Esophagus muscularis mucosa (tissue), 3 donors: ENCODE data around the gene PLA2G12A.

Experiments used
- POLR2AphosphoS5 ChIP-seq, 2 donors: sonication (generic); formaldehyde crosslinking; IDR thresholded peaks; one replicate each; pipeline ENCODE4 v1.6.1; 2017; ENCODE audit warnings: antibody characterized with exemption in 2 of 2
- TF ChIP-seq, protein P1 (sequence below), 3 experiments: fragments of 200-600 bp in 2 of 3; fragments of 450-650 bp in 1 of 3; sonication (generic) in 2 of 3; IDR thresholded peaks; one replicate each; pipeline ENCODE4 v1.5.1; 2017 to 2019; ENCODE audit warnings: antibody characterized with exemption in 3 of 3, mild to moderate bottlenecking in 2 of 3, moderate library complexity in 1 of 3

DNA sequence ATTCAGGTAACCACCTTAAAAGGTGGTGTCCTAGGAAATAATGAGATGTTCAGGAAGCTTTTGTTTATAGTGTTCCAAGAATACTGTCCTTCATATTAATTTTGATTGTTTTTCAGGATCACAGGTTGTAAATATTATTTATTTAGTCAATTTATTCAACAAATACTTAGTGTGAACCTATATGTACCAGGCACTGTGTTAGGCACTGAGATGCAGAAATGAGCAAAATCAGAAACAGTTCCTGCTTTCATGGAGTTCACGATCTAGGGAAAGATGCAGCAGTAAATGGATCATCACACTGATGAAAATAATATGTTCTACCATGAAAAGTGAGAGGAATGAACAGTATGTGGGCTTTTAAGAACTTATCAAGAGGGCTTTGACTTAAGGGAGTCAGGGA, 18.2 kb upstream of the PLA2G12A start:
- TF ChIP-seq, protein P1, sequence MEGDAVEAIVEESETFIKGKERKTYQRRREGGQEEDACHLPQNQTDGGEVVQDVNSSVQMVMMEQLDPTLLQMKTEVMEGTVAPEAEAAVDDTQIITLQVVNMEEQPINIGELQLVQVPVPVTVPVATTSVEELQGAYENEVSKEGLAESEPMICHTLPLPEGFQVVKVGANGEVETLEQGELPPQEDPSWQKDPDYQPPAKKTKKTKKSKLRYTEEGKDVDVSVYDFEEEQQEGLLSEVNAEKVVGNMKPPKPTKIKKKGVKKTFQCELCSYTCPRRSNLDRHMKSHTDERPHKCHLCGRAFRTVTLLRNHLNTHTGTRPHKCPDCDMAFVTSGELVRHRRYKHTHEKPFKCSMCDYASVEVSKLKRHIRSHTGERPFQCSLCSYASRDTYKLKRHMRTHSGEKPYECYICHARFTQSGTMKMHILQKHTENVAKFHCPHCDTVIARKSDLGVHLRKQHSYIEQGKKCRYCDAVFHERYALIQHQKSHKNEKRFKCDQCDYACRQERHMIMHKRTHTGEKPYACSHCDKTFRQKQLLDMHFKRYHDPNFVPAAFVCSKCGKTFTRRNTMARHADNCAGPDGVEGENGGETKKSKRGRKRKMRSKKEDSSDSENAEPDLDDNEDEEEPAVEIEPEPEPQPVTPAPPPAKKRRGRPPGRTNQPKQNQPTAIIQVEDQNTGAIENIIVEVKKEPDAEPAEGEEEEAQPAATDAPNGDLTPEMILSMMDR (IDR thresholded peaks at IDR 0.05) = no peak
- no peak for TF ChIP-seq POLR2AphosphoS5 (IDR thresholded peaks at IDR 0.05)
